ENCODE results near the gene CYB561D2.

DNA sequence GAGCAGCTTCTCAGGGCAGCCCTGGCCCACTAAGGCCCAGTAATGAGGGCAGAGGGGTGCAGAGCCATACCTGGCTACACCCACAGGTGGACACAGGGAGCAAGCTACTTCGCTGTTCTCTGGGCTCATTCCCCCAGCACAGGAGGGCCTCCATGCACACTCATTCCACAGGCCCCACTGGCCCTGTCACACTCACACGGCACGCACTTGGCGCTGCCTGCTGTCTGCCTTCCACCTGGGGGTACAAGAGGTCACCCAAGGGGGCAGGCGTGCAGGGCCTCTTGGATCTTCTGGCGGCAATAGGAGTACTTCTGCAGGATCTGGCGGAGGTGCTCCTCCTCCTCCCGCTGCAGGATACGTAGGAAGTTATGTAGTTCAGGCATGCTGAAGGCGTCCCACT is 20.3 kb upstream of the CYB561D2 start:
- TF ChIP-seq, protein P1, sequence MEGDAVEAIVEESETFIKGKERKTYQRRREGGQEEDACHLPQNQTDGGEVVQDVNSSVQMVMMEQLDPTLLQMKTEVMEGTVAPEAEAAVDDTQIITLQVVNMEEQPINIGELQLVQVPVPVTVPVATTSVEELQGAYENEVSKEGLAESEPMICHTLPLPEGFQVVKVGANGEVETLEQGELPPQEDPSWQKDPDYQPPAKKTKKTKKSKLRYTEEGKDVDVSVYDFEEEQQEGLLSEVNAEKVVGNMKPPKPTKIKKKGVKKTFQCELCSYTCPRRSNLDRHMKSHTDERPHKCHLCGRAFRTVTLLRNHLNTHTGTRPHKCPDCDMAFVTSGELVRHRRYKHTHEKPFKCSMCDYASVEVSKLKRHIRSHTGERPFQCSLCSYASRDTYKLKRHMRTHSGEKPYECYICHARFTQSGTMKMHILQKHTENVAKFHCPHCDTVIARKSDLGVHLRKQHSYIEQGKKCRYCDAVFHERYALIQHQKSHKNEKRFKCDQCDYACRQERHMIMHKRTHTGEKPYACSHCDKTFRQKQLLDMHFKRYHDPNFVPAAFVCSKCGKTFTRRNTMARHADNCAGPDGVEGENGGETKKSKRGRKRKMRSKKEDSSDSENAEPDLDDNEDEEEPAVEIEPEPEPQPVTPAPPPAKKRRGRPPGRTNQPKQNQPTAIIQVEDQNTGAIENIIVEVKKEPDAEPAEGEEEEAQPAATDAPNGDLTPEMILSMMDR (CRISPR knock-in tag; IDR thresholded peaks at IDR 0.05), result no peak
- no peak for TF ChIP-seq HMG20A (CRISPR knock-in tag; IDR thresholded peaks at IDR 0.05; ENCODE audit: borderline replicate concordance)
